ENCODE data around the gene SPINK1.
"Not testable (repeated sequence)": the region's sequence is repeated elsewhere in the genome, so short reads cannot be mapped to it uniquely, and the experiment has no call there.

Gene SPINK1, protein sequence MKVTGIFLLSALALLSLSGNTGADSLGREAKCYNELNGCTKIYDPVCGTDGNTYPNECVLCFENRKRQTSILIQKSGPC

DNA sequence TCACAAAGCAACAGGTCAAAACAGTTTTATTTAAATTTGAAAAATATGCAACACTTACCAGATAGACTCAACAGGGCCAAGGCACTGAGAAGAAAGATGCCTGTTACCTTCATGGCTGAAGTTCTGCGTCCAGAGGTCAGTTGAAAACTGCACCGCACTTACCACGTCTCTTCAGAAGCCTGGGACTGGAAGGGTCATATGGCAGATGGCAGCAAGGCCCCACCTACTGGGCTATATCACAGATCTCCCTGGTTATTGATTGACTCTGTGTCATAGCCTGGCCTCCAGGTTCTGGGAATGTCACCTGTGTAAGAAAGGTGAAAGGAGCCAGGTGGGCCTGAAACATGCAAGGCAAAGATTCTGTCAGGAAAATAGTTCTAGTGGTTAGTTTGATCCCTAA is at the start of gene SPINK1:
Gene SPINK1, minus strand, starts transcription at position 207 of the 400 bp plus-strand sequence. Its CDS starts 94 bp downstream, at position 113.
- DNase-seq: no peak

DNA sequence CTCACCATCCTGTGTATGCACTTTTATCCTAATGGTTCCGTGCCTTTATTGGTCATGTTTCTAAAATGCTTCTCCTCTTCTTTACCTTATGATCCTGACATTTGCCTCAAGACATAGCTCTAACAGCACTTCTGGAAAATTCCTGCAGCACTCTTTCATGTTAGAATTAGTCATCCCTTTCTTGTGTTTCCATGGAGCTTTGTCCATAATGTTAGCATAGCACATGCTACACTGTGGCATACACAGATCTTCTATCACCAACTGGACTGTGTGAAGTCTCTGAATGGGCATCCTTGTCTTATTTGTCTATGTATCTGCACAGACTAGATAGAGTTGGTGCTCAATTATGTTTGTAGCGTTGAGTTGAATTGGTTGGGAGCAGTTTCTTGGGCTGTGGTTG is 49.0 kb upstream of the SPINK1 start:
- no peak for DNase-seq

DNA sequence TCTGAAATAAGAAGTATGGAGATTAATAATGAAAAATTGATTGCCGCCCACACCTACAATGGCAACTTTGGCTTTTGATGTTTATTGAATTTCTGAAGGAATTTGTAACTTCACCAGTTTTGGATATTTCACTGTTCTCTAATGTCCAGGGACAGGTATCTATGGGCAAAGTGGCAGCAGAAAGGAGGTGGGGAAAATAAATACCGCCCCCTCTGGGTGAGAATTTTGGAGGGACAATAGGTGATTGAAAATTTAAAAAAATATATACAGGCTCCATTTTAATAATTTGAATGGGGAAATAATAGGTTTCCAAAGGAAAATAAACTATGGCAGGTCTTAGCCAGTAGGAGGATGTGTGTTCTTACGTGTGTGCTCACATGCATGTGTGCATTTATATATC is 48.3 kb upstream of the SPINK1 start:
- DNase-seq: no peak

DNA sequence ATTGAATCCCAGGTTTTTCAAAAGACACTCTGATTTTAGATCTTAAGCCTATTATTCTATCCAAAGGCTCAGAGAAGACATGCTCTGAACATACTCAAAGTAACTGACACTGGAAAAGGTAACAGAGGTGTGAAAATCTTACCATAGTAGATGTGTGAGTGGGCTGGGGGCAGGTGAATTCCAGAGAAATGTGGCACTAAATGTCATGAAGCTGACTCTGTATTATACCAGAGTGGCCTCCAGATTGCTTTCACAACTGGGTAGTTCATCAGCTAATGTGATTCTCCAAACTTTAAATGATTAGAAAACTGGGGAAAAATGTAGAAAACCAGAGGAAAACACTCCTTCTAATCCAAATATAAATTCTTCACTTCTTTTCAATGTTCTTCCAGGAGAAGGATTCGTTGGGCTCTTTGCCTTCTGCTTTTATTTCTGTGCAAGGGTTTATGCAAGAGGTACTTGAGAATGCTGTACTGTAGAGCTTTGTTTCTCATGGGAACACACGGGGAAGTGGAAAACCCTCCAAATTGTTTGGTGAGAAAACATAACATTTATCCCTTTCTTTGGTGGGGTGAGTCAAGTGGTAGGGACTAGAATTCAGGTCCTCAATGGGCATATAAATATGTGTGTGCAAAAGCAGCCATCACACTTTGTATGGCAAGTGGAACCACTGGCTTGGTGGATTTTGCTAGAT is 46.7 kb upstream of the SPINK1 start, which contains the start of gene SCGB3A2:
Gene SCGB3A2, plus strand, starts transcription at position 646 of the 694 bp plus-strand sequence. CDS start 93 bp downstream, outside the sequence.
- no peak for DNase-seq

DNA sequence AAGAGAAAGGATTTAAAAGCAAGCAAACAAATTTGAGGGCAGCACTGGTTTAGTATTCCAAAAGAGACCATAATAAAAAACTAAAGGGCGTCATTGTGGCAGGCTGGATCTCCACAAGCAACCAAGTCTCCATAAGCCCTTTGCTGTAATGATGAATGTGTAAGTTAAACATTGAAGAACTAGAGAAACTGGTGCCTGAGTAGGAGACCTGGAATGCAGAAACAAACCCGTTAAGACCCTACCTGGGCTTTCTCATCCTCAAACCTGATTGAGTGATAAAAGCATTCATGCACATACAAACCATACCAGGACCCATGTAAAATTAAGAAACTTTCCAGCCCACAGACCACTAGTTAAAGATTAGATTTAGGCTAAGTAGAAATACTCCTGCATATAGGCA is 45.2 kb upstream of the SPINK1 start:
- DNase-seq: no peak

DNA sequence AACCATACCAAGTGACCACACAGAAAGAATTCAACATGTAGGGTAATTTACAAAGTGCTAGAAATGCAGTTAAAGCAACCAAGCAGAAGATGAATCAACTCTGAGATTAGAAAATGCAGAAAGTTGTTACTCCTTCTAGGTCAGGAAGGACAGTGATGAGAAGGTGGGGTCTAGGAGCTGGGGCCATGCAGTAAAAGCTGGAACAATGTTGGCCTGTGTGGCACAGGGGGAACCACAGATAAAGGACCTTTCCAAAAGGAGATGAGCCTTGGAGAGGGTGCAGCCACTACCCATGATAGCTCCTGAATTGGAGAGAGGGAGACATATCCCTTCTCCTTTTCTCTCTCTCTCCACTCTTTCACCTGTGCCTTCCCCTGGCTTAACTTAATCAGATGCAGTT is 44.7 kb upstream of the SPINK1 start:
- DNase-seq: no peak

DNA sequence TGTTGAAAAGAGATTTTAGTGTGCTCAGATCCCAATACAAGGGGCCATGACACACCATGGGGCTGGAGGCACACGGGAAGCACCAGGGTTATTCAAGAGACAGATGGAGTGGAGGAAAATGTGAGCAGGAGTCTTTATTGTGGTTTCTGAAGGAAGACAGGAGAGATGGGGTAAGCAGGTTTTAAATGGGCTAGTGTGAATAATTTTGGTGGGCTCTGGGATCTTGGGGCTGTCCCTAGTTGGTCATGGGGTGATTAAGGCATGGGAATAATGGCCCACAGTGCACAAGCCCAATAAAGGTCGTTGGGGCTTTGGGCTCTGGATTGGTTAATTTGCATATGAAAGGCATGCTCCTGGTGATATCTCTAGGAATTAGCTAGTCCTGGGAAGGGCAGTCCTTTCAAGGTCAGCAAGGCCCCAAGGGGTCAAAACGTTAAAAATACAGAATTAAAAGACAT is 43.5 kb upstream of the SPINK1 start:
- DNase-seq: no peak

DNA sequence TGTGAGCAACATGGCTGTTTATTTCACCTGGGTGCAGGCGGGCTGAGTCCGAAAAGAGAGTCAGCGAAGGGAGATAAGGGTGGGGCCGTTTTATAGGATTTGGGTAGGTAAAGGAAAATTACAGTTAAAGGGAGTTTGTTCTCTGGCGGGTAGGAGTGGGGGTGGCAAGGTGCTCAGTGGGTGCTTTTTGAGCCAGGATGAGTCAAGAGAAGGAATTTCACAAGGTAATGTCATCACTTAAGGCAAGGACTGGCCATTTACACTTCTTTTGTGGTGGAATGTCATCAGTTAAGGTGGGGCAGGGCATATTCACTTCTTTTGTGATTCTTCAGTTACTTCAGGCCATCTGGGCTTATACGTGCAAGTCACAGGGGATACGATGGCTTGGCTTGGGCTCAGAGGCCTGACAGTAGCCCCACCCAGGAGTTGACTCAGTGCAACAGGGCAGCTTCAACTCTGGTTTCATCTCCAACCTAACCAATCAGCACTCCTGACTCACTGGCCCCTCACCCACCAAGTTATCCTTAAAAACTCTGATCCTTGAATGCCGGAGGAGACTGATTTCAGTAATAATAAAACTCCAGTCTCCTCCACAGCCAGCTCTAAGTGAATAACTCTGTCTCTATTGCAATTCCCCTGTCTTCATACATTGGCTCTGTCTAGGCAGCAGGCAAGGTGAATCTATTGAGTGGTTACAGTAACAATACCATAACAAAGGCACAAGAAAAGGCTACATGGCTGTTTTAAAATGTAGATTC is 42.8 kb upstream of the SPINK1 start:
- not testable (repeated sequence) for DNase-seq

DNA sequence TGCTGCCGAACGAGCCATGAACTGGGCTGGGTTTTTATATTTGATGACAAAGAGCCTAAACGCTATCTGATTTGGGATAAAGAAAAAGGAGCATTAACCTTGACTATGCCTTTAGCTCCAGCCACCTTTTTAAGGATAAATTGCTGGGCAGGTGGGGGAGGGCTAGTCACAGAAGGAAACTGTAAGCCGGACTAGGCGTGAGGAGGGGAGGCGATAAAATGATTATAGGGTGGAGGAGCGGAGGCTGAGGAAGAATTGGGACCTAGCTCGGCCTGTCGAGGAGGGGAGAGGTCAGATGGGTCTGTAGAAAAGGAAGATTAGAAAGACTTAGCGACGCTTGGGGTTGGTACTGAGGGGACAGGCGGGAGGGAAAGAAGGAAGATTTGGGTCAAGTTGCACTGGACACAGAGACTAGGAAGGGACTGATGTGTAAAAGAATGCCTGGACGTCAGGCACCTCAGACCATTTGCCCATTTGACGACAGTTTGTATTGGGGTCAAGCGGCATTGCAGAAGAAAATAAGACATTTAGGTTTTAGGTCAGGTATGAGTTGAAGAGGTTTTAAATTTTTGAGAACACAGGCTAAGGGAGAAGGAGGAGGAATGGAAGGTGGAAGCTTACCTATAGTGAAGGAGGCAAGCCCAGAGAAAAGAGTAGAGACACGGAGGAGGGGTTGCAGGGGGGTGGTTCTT is 41.4 kb upstream of the SPINK1 start:
- not testable (repeated sequence) for DNase-seq

DNA sequence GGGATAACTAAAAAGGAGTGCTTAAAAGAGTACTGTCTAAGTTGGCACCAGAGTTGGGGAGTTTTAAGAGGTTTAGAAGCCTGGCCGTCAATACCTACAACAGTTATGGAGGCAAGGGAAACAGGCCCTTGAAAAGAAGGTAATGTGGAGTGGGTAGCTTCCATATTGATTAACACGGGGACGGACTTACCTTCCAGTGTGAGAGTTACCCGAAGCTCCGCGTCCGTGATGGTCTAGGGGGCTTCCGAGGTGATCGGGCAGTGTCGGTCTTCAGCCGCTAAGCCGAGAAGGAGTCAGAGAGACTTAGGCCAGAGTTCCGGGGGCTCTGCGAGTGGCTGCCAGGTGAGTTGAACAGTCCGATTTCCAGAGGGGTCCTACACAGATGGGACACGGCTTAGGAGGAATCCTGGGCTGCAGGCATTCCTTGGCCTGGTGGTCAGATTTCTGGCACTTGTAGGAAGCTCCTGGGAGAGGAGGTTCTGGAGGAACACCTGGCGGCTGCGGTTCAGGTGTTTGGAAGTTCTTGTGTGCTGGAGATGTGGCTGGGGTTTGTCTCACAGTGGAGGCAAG is 40.6 kb upstream of the SPINK1 start:
- DNase-seq: not testable (repeated sequence)

DNA sequence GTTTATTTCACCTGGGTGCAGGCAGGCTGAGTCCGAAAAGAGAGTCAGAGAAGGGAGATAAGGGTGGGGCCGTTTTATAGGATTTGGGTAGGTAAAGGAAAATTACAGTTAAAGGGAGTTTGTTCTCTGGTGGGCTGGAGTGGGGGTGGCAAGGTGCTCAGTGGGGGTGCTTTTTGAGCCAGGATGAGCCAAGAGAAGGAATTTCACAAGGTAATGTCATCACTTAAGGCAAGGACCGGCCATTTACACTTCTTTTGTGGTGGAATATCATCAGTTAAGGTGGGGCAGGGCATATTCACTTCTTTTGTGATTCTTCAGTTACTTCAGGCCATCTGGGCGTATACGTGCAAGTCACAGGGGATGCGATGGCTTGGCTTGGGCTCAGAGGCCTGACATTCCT is 38.4 kb upstream of the SPINK1 start:
- DNase-seq: not testable (repeated sequence)

DNA sequence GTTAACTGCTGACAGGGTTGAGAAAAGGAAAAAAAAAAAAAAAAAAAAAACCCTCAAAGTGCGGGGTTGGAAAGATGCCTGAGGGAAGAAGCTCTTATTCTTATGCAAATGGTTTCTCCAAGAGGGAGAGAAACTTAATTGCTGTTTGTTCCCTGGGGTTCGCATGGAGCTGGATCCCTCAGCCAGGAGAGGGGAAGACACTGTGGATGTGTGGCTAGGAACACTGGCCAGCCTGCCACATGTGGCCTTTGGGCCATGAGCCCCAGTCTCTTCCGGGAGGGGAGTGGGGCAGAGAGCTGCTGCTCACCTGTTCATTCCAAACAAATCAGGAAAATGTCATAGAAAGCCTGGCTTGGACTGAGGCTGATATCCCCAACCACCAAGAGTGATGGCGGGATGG is 37.6 kb upstream of the SPINK1 start:
- DNase-seq: no peak

DNA sequence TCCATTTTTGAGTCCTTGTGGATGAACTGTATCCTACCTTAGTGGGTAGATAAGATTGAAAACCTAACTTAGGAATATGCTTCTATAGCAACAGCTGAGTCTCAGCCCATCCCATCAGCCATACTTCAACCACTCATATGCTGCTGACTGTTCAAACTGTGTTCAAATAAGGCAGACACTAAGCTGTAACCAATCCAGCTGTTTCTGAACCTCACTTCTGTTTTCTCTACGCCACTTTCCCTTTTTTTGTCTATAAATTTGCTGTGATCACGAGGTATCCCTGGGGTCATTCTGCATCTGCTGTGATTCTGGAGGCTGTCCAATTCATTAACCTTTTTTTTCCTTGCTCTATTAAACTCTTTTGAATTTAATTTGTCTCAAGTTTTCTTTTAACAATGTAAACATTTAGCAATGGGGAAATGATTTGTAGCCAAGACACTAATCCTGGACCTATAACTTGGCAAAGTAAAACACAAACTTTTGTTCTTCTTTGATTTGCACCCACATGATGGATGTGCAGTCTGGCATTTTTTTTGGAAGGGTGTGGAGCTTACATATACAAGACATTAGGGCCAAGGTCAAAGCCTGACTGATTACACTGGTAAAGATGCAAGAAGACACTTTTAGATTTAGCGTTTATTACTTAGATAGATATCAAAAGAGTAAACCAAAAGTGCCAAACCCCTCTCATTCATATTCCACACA is 32.1 kb upstream of the SPINK1 start:
- DNase-seq: no peak

DNA sequence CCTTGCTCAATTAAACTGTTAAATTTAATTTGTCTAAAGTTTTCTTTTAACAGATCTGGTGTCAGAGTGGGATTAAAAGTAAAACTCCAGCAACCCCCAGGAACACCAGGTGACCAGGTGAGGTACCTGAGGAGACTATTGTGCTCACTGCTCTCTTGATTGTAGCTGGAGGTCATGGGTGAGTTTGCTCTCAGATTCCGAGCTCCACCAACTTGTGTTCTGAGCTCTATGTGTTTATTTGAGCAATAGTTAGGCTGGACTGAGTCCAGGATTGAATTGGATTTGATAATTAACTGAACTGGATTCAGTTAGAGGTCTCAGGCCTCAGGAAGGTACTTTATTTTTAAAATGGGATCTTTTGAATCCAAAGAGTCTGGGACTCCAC is 29.2 kb upstream of the SPINK1 start:
- no peak for DNase-seq

DNA sequence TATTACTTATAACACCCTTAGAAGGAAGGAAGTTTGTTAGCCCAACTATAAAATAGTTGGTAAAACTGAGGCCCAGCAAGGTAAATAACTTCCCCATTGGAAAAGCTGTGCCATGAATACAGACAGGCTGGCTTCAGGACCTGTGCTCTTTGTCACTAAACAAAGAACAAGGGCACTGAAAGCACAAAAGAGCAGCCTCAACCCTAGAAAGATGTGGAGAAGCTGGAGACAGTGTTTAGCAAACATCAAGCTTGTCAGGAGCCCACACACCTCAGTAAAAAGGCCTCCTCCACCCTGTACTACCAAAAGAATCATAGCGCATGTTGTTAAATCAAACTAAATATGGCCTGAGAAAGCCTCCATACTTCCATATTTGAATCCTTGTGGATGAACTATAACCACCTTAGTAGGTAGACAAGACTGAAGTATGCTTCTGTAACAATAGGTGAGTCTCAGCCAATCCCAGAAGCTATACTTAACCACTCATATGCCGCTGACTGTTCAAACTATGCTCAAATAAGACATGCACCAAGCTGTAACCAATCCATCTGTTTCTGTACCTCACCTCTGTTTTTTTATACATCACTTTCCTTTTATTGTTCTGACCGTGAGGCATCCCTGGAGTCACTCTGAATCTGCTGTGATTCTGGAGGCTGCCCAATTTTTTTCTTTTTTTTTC is 28.6 kb upstream of the SPINK1 start:
- no peak for DNase-seq

DNA sequence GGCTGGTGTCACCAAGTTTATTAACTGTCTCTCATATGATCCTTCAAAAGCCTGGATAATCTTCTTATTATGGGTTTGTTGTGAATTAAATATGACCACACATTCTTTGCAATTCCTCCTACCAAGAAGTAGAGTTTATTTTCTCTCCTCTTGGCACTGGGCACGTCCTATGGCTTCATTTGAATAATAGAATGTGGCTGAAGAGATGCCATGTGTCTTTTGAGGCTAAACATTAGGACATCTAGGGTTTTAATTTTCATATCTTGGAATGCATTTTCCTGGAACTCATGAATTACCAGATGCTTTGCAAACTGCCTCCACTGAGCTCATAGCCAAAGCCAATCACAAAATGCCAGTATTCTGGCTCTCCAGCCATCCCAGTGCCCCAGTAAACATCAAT is 27.1 kb upstream of the SPINK1 start:
- DNase-seq: no peak

DNA sequence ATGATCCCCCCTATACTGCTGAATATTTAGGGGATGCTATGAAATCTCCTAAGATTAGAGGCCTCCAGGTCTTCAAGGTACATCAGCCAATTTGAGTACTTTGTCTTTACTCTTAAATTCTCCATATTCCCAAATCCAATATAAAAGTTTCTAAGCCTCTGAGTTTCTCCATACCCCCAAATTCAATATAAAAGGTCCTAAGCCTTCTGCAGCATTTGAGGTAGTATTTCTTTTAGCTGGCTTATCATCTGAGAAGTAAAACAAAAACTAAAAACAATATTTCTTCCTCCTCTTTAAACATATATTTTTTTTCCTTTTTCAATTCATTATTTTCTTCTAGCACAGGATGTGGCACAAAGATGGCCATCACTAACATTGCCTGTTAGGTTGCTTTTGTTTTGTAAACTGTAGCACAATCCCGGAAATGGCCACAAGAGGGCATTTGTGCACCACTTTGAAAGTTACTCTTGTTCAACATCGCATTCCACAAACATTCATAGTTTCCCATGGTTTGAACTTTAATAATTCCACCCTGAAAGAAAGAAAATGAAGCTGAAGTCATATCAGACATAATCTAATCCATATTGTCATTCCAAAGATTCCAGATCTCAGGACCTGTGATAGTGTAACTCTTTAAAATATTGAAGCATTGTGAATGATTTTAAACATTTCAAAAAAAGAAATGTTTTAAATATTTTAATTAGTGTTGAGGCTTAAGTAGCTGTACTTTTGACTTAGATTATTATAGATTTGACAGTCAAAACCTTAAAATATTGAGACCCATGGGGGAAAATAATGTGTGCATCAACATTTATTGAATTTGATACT is 26.0 kb upstream of the SPINK1 start:
- peak; percentile 13 to 41 for DNase-seq

DNA sequence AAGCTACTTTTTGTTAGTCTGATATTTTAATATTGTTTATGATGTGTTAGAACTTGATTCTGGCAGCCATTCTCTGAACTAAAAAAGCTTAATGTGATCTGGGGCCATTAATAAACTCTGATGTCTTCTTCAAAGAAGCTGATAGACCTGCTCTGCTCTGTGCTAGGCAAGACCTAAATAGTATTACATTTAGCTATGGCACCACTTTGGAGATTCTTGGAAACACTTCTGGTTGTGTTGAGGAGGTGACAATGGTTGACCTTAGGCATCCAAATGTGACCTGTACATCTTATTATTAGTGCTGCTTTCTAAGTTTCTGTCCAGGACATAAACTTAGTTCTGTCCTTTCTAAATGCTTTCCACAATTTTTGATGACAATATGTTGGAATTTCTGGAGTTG is 25.3 kb upstream of the SPINK1 start:
- DNase-seq: no peak

DNA sequence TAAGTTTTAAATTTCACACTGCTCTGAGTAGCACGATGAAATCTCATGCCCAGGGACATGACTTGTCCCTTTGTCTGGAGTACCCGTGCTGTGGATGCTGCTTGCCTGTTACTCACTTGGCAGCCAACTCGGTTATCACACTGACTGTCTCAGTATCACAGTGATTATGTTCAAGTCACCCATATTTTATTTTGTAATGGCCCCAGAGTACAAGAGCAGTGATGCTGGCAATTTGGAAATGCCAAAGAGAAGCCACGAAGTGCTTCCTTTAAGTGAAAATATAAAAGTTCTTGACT is 24.3 kb upstream of the SPINK1 start:
- DNase-seq: no peak

DNA sequence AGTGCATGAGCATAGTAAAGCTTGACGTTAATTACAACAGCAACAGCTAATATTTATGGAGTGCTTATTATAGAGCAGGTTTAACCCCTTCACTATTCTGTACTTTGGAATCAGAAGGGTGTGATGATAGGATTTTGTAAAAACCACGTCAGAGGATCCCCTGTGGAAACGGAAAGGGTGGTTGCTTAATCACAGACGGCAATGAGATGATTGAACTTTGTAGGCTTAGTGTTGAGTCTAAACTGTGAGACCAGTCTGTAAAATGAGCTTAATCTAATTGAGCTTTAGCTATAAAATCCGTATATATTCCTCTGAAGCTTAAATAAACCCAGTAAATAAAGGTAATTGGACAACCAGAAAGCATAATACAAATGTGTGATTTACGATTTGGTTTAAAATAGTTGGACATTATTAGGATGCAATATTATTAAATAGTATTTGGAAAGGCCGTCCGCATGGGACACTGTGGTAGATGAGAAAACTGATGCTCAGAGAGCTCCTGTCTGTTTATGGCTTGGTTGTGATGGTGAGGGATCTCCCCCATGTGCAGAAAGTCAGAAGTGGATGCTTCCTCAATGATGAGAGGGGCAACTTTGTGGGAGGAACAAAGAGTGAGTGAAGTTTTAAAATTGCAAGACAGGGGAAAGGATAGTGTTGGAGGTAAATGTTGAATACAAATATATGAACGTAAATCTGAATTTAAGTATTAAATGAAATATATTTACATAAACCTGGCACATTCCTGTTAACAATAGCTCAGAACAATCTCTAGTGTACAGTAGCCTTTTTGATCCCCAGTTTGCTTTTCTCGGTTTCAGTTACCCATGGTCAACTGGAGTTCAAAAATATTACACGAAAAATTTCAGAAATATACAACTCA is 23.7 kb upstream of the SPINK1 start:
- no peak for DNase-seq

Data from CD4-positive, alpha-beta T cell treated with Interleukin-1 beta for 1 hour (primary cell).